ENCODE data around the gene VWF. TPM values are rescaled to one million over a fixed set of nuclear protein-coding genes. Genes with fewer than 3 reads are reported as not detected.
"Not testable (repeated sequence)": the region's sequence is repeated elsewhere in the genome, so short reads cannot be mapped to it uniquely, and the experiment has no call there.

The VWF gene
- total and polyA plus RNA-seq, 2 experiments from 2014 or later, result 0.42 to 0.56 TPM

GRCh38 chr12:6016004-6016403 is 108.5 kb downstream of the VWF start:
- not testable (repeated sequence) for H3K27ac ChIP-seq (ENCODE audit: low read depth); H4K20me1 ChIP-seq (replicated peaks; ENCODE audit: insufficient read depth); H3K4me1 Mint-ChIP-seq; H3F3A ChIP-seq (replicated peaks; ENCODE audit: low read depth); DNase-seq (ENCODE audit: low spot score); H3K9me2 ChIP-seq (ENCODE audit: insufficient read depth); H3K4me1 ChIP-seq (ENCODE audit: insufficient read depth); H3K27me3 ChIP-seq (ENCODE audit: insufficient read depth); H3K4me3 ChIP-seq; H3K27me3 Mint-ChIP-seq (ENCODE audit: insufficient read depth, low read depth, poor library complexity); H3K9me3 Mint-ChIP-seq; H2AFZ ChIP-seq; H3K4me3 Mint-ChIP-seq; H3K79me2 ChIP-seq (replicated peaks; ENCODE audit: insufficient read depth); H3K4me2 ChIP-seq; H3K36me3 Mint-ChIP-seq (ENCODE audit: low read depth); ATAC-seq; H3K36me3 ChIP-seq (ENCODE audit: insufficient read depth); H3K27ac Mint-ChIP-seq

GRCh38 chr12:6015271-6015670 is 109.2 kb downstream of the VWF start:
- not testable (repeated sequence) for H3K27ac Mint-ChIP-seq; H2AFZ ChIP-seq; H3K4me1 Mint-ChIP-seq; H3K9me2 ChIP-seq (ENCODE audit: insufficient read depth); H3K4me2 ChIP-seq; H3K4me1 ChIP-seq (ENCODE audit: insufficient read depth); H3K36me3 Mint-ChIP-seq (ENCODE audit: low read depth); H3K27ac ChIP-seq (ENCODE audit: low read depth); H4K20me1 ChIP-seq (replicated peaks; ENCODE audit: insufficient read depth); H3K4me3 ChIP-seq; H3K36me3 ChIP-seq (ENCODE audit: insufficient read depth); H3K79me2 ChIP-seq (replicated peaks; ENCODE audit: insufficient read depth); H3K27me3 Mint-ChIP-seq (ENCODE audit: insufficient read depth, low read depth, poor library complexity); DNase-seq (ENCODE audit: low spot score); H3F3A ChIP-seq (replicated peaks; ENCODE audit: low read depth); H3K4me3 Mint-ChIP-seq; H3K9me3 Mint-ChIP-seq; H3K27me3 ChIP-seq (ENCODE audit: insufficient read depth)
- peak; percentile 43; the same call in 2 of the 3 replicates for ATAC-seq

GRCh38 chr12:6010631-6011350 is 113.7 kb downstream of the VWF start:
- H3K36me3 Mint-ChIP-seq (ENCODE audit: low read depth); H4K20me1 ChIP-seq (replicated peaks; ENCODE audit: insufficient read depth); H2AFZ ChIP-seq; DNase-seq (ENCODE audit: low spot score); H3K4me2 ChIP-seq; H3K36me3 ChIP-seq (ENCODE audit: insufficient read depth); H3K27ac Mint-ChIP-seq; ATAC-seq; H3K9me3 Mint-ChIP-seq; H3K27ac ChIP-seq (ENCODE audit: low read depth); H3K4me1 ChIP-seq (ENCODE audit: insufficient read depth); H3K4me3 Mint-ChIP-seq; H3K4me3 ChIP-seq; H3K27me3 Mint-ChIP-seq (ENCODE audit: insufficient read depth, low read depth, poor library complexity); H3K4me1 Mint-ChIP-seq; H3K9me2 ChIP-seq (ENCODE audit: insufficient read depth); H3F3A ChIP-seq (replicated peaks; ENCODE audit: low read depth); H3K27me3 ChIP-seq (ENCODE audit: insufficient read depth); H3K79me2 ChIP-seq (replicated peaks; ENCODE audit: insufficient read depth): not testable (repeated sequence)

GRCh38 chr12:5997260-5997659 is 127.2 kb downstream of the VWF start:
- H3K27ac ChIP-seq (ENCODE audit: low read depth), result no peak overlapping the region
- H3K4me2 ChIP-seq, result no peak overlapping the region
- no peaks in the 10 kb centered on the region for H3K9me2 ChIP-seq (ENCODE audit: insufficient read depth)
- no peak overlapping the region for H3K4me3 ChIP-seq
- no peak overlapping the region for H3K27ac Mint-ChIP-seq
- H3K36me3 Mint-ChIP-seq (ENCODE audit: low read depth), result no peaks in the 10 kb centered on the region
- ATAC-seq (no peak), DNase-seq (ENCODE audit: low spot score) (no peak)
- no peaks in the 10 kb centered on the region for H3K79me2 ChIP-seq (replicated peaks; ENCODE audit: insufficient read depth)
- no peaks in the 10 kb centered on the region for H4K20me1 ChIP-seq (replicated peaks; ENCODE audit: insufficient read depth)
- H3K4me1 Mint-ChIP-seq, result no peaks in the 10 kb centered on the region
- H3K4me1 ChIP-seq (ENCODE audit: insufficient read depth), result no peaks in the 10 kb centered on the region
- TF ChIP-seq STAT1 (IDR thresholded peaks at IDR 0.05; ENCODE audit: unreplicated experiment) (no peak), ETS1 (IDR thresholded peaks at IDR 0.05) (no peak), NANOG (IDR thresholded peaks at IDR 0.05; ENCODE audit: borderline replicate concordance) (no peak), ZNF114 (CRISPR knock-in tag; IDR thresholded peaks at IDR 0.05) (no peak), EZH2 (IDR thresholded peaks at IDR 0.05; ENCODE audit: low read depth, unreplicated experiment) (no peak)
- H3K9me3 Mint-ChIP-seq, result no peaks in the 10 kb centered on the region
- H3K4me3 Mint-ChIP-seq, result no peak overlapping the region
- H3K36me3 ChIP-seq (ENCODE audit: insufficient read depth), result no peaks in the 10 kb centered on the region
- H2AFZ ChIP-seq, result no peak overlapping the region
- H3K27me3 ChIP-seq (ENCODE audit: insufficient read depth), result no peaks in the 10 kb centered on the region
- no peaks in the 10 kb centered on the region for H3F3A ChIP-seq (replicated peaks; ENCODE audit: low read depth)
- H3K27me3 Mint-ChIP-seq (ENCODE audit: insufficient read depth, low read depth, poor library complexity), result no peaks in the 10 kb centered on the region
